ENCODE measurements around the gene CENATAC.
A peak's percentile ranks its signal among the peaks of the same experiment; 100 is the strongest.
"Not testable (repeated sequence)": the region's sequence is repeated elsewhere in the genome, so short reads cannot be mapped to it uniquely, and the experiment has no call there.

Gene CENATAC

DNA sequence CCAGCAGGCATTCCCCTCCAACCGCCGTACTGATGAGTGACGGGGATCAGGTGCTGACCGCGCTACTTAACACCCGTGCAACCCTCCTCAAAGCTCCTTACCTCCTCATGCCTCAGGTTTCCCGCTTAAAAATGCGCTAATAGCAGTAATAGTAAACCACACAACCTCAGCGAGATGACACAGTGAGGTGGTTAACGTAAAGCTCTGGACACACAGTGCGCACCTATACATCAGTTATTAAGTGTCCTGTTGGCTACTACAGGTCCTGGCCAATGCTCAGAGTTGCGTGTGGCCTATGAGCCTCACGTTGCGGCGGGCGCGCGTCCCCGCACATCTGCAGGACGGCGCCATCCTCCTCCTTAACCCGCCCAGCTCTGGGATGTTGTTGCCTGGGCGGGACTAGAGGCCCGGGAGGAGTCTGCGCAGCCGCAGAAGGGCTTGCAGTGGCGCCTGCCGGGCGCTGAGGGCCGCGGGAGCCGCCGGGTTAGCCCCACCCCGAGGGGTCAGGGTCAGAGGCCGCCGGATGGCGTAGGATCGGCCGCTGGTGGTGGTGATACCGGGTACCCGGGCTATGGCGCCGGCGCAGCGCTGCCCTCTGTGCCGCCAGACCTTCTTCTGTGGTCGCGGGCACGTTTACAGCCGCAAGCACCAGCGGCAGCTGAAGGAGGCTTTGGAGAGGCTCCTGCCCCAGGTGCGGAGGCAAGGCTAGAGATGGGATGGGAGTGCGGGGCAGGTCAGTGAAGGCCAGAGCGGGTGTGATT is at the start of gene CENATAC:
Gene CENATAC, plus strand, starts transcription at position 512 of the 761 bp plus-strand sequence. Its CDS starts 60 bp downstream, at position 572.
- DNase-seq = peak; percentile 95

GRCh38 chr11:118953265-118953664 is 44.7 kb upstream of the CENATAC start:
- DNase-seq = no peak

DNA sequence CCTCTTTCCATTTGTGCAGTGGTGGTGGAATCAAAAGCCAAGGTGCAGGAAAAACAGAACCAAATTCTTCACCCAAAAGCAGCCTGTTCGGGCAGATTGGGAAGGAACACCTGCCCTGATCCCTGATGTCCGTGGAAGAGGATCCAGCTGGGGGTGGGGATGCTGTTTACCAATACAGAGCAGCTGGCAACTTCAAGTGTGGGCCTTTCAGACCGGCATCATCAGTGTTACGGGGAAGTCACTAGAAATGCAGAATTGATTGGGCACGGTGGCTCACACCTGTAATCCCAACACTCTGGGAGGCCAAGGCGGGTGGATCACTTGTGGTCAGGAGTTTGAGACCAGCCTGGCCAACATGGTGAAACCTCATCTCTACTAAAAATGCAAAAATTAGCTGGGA is 44.0 kb upstream of the CENATAC start:
- not testable (repeated sequence) for DNase-seq

GRCh38 chr11:118956094-118956846 is 41.7 kb upstream of the CENATAC start, which contains the start of gene UPK2:
Gene UPK2, plus strand, starts transcription at chr11:118956298. Its CDS starts 53 bp downstream, at chr11:118956351.
- peak; percentile 85 for DNase-seq

DNA sequence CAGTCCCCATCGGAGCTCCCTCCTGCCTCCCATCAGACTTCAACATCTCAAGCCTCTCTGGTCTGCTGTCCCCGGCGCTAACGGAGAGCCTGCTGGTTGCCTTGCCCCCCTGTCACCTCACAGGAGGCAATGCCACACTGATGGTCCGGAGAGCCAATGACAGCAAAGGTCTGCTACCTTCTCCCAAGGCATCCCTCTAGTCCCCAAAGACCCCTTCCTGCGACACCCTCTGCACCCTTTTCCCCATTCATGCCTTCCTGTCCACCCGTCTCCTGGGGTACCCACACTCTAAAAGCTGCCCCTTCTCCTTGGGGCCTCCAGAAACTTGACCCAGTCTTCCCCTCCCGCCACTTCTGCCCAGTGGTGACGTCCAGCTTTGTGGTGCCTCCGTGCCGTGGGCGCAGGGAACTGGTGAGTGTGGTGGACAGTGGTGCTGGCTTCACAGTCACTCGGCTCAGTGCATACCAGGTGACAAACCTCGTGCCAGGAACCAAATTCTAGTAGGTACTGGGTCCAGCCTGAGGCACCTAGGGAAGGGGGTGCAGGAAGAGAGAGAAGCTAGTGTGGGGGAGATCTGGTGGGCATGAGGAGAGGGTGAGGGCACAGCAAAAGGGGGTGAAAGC is 41.0 kb upstream of the CENATAC start:
- no peak for DNase-seq

- no peak for DNase-seq
Measured at GRCh38 chr11:118957549-118957948, 40.4 kb upstream of the CENATAC start.

DNA sequence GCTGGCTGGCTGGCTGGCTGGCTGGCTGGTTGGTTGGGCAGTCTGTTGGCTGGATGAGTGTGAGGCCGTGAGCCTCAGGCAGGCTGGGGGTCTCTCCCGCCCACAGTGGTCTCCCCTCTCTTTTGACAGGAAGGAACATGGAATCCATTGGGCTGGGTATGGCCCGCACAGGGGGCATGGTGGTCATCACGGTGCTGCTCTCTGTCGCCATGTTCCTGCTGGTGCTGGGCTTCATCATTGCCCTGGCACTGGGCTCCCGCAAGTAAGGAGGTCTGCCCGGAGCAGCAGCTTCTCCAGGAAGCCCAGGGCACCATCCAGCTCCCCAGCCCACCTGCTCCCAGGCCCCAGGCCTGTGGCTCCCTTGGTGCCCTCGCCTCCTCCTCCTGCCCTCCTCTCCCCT is 40.0 kb upstream of the CENATAC start:
- DNase-seq = no peak

GRCh38 chr11:118958577-118958976 is 39.4 kb upstream of the CENATAC start:
- no peak for DNase-seq

- DNase-seq = no peak
Measured at GRCh38 chr11:118961189-118961588, 36.7 kb upstream of the CENATAC start.

GRCh38 chr11:118961591-118961990 is 36.3 kb upstream of the CENATAC start:
- DNase-seq = no peak

- not testable (repeated sequence) for DNase-seq
Measured at GRCh38 chr11:118969508-118969907, 28.4 kb upstream of the CENATAC start.

DNA sequence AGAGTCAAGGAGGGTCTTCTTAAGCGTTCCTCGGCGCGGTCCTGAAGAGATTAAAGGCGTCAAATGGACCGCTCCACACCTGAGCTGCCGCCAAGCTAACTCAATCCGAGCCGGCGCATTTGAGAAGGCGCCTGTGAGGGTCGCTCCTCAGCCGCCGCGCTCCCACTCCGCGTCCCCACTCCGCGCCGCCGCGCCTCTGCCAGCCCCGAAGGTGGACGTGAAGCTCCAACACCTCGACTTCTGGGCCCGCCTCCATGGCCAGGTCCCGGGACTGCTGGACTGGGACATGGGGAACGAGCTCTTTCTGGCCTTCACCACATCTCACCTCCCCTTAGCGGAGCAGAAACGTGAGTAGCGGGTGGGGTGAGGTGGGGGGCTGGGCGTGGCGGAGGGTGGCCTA is 26.3 kb upstream of the CENATAC start, which contains the start of gene FOXR1:
Gene FOXR1, plus strand, starts transcription at position 116 of the 400 bp plus-strand sequence. Its CDS starts 171 bp downstream, at position 287.
- DNase-seq = no peak

GRCh38 chr11:118973985-118974384 is 24.0 kb upstream of the CENATAC start:
- DNase-seq = no peak

DNA sequence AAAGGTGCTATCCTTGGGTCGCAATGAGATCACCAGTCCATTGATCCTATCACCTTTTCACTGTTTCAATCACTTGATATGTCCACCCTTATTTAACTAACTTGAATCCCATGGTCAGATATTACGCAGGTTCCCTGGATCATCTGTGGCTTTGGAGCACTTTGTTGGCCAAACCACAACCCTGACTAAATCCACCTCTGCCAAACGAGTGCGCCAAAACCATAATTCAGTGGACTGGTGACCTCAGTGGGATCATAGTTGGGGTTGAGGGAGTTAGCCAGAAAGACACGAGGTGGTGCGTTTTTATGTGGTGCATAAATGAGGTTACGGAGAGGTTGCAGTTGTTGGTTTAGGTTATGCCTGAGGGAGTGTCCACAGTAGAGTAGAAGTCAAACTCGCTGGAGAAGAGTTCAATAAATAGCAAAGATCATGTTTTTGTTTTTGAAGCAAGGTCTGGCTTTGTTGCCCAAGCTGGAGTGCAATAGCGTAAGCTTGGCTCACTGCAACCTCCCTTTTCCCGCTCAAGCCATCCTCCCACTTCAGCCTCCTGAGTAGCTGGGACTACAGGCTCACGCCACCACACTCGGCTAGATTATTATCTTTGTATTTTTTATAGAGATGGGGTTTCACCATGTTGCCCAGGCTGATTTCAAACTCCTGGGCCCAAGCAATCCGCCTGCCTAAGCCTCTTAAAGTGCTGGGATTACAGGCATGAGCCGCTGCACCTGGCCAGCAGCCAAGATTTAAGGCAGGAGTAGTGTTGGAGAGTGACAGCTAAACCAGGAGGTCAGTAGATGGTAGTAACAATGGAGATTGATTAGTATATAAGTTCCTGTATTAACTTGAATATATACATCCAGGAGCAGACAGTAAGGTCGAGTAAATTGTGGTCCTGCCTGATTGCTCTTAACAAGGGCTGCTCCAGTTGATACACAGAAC is 21.9 kb upstream of the CENATAC start:
- DNase-seq = no peak

- DNase-seq = no peak
Measured at GRCh38 chr11:118979434-118979833, 18.5 kb upstream of the CENATAC start.

GRCh38 chr11:118980191-118980881 is 17.6 kb upstream of the CENATAC start:
- no peak for DNase-seq

DNA sequence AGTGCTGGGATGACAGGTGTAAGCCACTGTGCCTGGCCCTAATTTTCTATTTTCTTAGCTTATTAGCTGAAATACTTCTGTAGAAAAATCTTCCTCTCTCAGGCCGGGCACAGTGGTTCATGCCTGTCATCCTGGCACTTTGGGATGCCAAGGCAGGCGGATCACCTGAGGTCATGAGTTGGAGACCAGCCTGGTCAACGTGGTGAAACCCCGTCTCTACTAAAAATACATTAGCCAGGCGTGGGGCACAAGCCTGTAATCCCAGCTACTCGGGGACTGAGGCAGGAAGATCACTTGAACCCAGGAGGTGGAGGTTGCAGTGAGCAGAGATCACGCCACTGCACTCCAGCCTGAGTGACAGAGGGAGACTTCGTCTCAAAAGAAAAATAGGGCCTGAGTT is 13.6 kb upstream of the CENATAC start:
- not testable (repeated sequence) for DNase-seq

- DNase-seq = no peak
Measured at GRCh38 chr11:118984825-118985224, 13.1 kb upstream of the CENATAC start.

- DNase-seq = no peak
Measured at GRCh38 chr11:118988280-118988679, 9.7 kb upstream of the CENATAC start.

GRCh38 chr11:118991486-118992038 is 6.4 kb upstream of the CENATAC start:
- DNase-seq = not testable (repeated sequence)

DNA sequence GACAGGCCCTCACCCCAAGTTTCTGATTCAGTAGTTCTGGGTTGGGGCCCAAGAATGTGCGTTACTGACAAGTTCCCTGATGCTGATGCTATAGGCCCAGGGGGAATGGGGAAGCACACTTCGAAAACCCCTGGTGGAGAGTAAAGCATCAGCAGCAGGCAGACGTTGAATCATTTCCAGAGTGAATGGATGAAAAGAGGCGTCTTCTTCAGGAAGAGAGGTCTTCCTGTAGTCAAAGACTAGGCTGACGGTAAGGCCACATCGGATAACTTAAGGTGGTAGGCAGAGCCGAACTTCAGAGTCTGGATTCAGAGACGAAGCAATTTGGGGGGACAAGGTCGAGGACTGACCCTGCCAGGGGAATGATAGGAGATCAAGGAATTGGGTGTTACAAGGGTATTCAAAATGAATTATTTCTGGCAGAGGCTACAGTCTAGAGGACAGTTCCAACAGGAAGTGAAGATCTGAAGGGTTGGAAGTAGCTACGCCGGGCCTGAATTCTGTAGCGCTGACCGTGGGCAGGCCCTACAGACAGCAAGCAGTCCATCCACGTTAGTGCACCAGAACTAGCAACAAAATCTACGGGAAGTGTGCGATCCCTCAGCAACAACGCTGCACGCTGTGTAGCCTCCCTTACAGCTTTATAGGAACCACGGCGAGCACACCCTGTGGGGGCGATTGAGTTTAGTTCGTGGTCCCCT is 862 bp upstream of the CENATAC start:
- DNase-seq = peak; percentile 30
